Embryonic facial prominence (tissue), 1 donor: ENCODE data around the gene THYN1.
A peak's percentile ranks its signal among the peaks of the same experiment; 100 is the strongest.
"Not testable (repeated sequence)": the region's sequence is repeated elsewhere in the genome, so short reads cannot be mapped to it uniquely, and the experiment has no call there.

Experiments
- DNase-seq: peaks from one replicate; pipeline ENCODE4 v3.0.0-alpha.2; 2016; ENCODE audit errors: extremely low spot score

The THYN1 gene

GRCh38 chr11:134275188-134275533 lies 22.0 kb upstream of the THYN1 start:
- DNase-seq: no peak

DNA sequence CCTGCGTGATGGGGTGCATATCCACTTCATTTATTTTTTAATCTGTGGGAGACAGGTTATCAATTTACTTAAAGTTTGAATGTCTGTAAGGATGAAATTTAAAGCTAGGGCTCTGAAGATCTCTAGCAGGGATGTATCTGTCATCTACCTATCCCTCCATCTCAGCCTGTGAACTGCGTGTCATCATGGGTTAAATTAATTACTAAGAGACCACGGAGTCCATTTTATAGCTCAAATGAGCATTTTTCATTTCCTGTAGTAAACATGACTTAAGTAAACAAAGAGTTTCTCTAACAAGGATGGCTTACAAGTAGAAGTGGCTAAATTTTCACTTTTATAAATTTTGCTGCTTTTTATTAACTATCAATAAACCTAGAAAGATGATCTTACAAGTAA lies 20.2 kb upstream of the THYN1 start:
- DNase-seq: no peak

GRCh38 chr11:134272381-134273316 lies 19.5 kb upstream of the THYN1 start:
- DNase-seq: no peak

DNA sequence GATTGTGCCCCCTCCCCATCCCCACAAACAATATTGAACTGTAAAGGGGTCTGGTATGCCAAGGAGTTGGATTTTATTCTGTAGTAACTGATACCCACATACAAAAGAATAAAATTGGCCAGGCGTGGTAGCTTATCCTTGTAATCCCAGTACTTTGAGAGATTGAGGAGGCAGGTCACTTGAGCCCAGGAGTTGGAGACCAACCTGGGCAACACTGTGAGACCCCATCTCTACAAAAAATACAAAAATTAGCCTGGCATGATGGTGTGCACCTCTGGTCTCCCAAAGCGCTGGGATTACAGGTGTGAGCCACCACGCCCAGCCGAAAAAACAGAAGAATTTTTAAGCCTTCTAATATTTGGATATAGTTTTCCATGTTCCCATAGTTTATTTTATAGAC lies 18.8 kb upstream of the THYN1 start:
- DNase-seq: no peak

DNA sequence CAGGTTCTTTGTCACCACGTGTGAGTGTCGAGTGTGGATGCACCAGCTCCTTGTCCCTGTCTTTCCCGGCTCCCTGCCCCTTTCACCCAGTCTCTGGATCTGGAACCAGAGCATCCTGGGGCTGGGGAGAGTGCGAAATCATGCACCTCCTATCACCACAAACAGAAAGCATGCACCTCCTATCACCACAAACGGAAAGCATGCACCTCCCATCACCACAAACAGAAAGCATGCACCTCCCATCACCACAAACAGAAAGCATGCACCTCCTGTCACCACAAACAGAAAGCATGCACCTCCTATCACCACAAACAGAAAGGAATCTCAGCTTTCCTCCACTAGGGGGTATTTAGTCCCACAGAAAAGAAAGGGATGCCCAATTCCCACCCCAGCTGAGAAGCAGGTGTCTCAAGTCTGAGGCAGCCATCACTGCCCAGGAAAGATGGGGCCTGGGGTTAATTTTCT lies 17.1 kb upstream of the THYN1 start:
- DNase-seq: no peak

GRCh38 chr11:134267966-134268365 lies 14.8 kb upstream of the THYN1 start:
- DNase-seq: no peak

GRCh38 chr11:134267461-134267860 lies 14.3 kb upstream of the THYN1 start:
- DNase-seq: no peak

DNA sequence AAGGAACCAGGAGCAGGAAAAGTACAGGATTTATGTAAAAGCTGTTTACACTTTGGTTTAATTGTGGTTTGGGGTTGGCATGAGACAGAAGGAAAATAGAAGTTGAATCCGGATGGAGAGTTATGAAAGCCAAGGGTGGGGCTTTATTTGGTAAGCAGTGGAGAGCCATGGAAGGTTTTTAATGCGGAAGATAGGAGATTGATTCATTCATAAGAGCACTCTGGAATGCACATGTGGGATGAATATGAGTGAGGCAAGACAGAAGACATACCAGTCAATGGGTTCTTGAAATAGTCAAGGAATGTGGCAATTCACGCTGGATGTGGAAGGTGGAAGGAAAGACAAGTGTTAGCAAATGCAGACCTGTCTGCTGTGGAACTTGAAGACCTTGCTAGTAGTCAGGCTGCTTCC lies 13.7 kb upstream of the THYN1 start:
- DNase-seq: no peak

GRCh38 chr11:134266440-134266839 lies 13.3 kb upstream of the THYN1 start:
- DNase-seq: no peak

GRCh38 chr11:134264966-134265764 lies 12.0 kb upstream of the THYN1 start:
- DNase-seq: no peak

DNA sequence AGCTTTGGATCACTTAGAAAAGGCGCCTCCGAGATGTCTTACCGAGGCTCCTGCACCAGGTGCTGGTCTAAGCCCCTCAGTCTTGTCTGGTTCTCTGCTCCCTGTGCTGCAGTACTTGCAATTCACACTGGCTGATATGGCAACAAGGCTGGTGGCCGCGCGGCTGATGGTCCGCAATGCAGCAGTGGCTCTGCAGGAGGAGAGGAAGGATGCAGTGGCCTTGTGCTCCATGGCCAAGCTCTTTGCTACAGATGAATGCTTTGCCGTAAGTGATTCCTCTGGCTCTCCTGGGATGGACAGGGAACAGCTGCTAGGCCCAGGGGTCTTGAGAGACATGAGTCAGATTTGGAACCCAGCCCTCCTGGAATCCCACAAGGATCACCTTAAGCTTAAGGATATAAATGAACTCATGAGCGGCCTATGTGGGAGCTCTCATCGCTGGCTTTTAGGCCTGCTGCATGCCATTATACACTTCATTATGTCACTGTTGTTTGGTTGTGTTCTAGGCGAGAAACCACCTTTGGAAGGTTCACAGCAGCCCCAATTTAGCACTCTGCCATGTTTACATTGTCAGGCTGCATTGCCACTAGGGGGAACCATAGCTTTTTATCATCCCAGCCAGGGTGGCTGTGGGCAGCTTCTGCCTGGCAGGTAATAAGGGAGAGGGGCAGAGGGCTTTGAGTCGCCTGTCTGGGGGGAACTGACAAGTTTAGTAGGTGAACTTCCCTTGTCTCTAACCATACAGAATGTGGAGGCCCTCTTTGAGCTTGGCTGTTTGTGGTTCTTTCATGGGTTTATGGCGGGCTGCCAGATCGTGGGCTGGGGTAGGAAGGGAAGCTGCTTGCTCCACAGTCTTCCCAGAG lies 8.7 kb upstream of the THYN1 start:
- DNase-seq: no peak

DNA sequence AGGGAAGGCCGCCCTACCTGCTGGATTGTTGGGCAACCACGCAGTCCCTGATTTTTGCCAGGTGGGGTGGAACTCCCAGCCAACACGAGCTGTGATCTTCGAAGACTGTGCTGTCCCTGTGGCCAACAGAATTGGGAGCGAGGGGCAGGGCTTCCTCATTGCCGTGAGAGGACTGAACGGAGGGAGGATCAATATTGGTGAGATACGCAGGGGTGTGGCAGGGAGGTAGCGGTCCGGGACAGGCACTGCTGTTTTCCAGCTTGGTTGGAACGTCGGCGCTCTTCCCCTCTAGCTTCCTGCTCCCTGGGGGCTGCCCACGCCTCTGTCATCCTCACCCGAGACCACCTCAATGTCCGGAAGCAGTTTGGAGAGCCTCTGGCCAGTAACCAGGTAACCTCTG lies 7.8 kb upstream of the THYN1 start:
- DNase-seq: no peak

GRCh38 chr11:134260503-134260902 lies 7.4 kb upstream of the THYN1 start:
- DNase-seq: no peak

- no peak for DNase-seq
Observed at GRCh38 chr11:134258577-134258976, 5.4 kb upstream of the THYN1 start.

- DNase-seq: no peak
Observed at GRCh38 chr11:134257101-134257500, 3.9 kb upstream of the THYN1 start.

- DNase-seq: not testable (repeated sequence)
Observed at GRCh38 chr11:134255184-134255561, 2.0 kb upstream of the THYN1 start.

DNA sequence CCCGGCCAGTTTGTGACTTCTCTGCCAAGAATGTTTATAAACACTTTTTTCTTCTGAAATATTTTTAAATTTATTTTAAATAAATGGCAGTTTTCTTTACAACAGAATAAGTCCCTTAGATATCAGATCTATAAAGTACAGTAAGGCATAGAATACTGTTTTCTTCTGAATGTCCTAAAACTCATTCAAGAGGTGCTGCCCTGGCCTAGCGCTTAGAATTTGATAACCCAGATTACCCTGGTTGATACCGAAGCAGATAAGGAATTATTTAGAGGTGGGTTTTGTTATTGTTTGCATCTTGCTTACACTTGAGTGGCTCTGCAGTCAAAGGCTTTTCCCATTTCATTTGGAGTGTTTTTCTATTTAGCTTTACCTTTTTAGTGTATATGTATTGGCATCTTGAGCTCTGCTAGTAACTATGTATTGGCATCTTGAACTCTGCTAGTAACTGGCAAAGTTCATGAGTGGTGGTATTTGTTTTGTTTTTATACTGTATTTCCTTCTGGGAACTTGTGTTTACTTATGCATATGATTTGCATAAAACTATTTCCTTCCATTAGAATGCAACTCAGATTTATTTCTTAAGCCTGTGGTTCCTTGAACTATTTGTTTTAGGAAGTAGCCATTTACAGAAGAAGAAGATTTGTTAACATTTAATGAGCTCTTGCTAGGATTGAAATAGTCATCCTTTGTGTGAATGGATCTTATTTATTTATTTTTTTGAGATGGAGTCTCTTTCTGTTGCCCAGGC lies 1.5 kb upstream of the THYN1 start:
- DNase-seq: no peak

DNA sequence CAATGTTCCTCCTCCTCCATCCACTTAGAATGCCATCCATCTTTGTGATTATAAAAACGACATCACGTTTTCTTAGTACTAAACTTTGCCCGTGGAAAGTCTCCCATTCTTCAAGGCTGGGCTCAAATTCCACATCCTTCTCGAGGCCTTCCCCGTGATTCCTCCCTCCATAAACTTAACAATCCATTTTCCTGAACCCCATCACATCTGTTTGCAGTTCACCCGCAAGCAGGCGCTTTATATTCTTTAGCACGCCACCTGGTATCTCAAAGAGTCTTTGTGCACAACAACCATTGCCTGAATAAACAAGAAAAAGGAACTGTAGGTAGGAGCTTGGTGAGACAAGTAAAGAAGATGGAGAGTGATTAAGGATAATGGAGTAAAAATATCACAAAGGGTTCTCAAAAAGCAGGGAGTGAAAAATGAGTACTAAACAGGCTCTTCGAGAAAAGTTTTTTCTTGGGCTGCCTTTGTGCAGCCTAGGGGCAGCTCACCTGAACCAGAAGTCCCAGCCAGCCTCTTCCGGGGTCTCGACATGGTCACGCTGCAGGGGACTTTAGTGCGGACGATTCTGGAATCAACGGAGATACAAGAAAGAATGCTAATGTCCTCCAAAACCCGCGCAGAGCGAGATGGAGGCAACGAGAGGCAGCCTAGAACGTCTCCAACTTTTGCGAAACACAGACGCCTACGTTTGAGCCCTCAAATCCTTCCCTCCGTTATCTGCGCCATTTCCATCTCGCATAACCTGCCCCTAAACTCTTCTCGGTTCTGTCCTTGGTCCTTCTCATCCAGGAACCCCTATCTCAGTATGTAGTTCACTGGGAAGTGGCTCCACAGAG lies 585 bp downstream of the THYN1 start:
- DNase-seq: peak; percentile 8

DNA sequence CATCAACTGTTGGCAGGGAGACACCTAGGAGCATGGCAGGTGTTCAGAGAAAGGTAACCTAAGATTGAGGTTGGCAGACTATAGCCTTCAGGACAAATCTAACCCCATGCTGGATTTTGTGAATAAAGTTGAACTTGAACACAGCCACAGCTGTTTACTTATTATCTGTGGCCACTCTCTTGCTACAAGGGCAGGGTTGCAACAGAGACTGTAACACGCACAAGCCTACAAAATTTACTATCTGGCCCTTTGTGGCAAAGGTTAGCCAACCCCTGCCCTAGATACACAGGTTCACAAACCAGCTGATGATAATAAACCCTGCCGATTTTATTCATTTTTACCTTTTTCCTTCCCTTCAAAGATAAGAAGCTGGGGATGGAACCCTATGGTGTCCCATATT lies 2.5 kb downstream of the THYN1 start:
- no peak for DNase-seq

DNA sequence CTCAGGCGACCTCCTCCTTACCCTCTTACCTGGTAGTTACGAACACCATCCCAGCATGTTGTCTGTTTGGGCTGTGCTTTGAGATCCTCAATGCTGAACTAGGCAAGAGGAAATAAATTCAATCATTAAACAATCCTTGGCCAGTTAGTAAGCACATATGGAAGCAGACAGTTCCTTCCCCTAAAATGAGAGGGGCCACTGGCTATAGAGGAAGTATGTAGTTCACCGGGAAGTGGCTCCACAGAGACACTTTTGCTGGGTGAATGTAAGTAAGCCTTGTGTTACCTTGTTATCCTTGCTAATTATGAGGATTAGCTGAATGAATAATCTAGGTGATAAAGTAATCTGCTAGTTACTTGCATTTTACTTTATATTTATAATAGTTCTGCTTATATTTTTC lies 2.9 kb downstream of the THYN1 start:
- no peak for DNase-seq
